ENCODE measurements around the gene TCF7L1. TPM values are rescaled to one million over a fixed set of nuclear protein-coding genes. Genes with fewer than 3 reads are reported as not detected.

The TCF7L1 gene
- total and polyA plus RNA-seq, 2 of the 13 experiments (the other 11 are each of a cell fraction or from before 2014, with no cell fraction given): 0.04 to 0.15 TPM

- TF ChIP-seq, protein P1, sequence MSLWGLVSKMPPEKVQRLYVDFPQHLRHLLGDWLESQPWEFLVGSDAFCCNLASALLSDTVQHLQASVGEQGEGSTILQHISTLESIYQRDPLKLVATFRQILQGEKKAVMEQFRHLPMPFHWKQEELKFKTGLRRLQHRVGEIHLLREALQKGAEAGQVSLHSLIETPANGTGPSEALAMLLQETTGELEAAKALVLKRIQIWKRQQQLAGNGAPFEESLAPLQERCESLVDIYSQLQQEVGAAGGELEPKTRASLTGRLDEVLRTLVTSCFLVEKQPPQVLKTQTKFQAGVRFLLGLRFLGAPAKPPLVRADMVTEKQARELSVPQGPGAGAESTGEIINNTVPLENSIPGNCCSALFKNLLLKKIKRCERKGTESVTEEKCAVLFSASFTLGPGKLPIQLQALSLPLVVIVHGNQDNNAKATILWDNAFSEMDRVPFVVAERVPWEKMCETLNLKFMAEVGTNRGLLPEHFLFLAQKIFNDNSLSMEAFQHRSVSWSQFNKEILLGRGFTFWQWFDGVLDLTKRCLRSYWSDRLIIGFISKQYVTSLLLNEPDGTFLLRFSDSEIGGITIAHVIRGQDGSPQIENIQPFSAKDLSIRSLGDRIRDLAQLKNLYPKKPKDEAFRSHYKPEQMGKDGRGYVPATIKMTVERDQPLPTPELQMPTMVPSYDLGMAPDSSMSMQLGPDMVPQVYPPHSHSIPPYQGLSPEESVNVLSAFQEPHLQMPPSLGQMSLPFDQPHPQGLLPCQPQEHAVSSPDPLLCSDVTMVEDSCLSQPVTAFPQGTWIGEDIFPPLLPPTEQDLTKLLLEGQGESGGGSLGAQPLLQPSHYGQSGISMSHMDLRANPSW (CRISPR knock-in tag; IDR thresholded peaks at IDR 0.05; ENCODE audit: borderline replicate concordance): no peak
- no peak for TF ChIP-seq MAF1 (CRISPR knock-in tag; IDR thresholded peaks at IDR 0.05; ENCODE audit: borderline replicate concordance)
- TF ChIP-seq NCOR1 (IDR thresholded peaks at IDR 0.05; ENCODE audit: borderline replicate concordance, low read length): no peak
- TF ChIP-seq ZNF180 (CRISPR knock-in tag; IDR thresholded peaks at IDR 0.05; ENCODE audit: borderline replicate concordance, low read depth): no peak
- no peak for TF ChIP-seq TAF1 (CRISPR knock-in tag; IDR thresholded peaks at IDR 0.05)
- TF ChIP-seq, protein P2, sequence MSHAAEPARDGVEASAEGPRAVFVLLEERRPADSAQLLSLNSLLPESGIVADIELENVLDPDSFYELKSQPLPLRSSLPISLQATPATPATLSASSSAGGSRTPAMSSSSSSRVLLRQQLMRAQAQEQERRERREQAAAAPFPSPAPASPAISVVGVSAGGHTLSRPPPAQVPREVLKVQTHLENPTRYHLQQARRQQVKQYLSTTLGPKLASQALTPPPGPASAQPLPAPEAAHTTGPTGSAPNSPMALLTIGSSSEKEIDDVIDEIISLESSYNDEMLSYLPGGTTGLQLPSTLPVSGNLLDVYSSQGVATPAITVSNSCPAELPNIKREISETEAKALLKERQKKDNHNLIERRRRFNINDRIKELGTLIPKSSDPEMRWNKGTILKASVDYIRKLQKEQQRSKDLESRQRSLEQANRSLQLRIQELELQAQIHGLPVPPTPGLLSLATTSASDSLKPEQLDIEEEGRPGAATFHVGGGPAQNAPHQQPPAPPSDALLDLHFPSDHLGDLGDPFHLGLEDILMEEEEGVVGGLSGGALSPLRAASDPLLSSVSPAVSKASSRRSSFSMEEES (CRISPR knock-in tag; IDR thresholded peaks at IDR 0.05): no peak
- TF ChIP-seq, protein P3, sequence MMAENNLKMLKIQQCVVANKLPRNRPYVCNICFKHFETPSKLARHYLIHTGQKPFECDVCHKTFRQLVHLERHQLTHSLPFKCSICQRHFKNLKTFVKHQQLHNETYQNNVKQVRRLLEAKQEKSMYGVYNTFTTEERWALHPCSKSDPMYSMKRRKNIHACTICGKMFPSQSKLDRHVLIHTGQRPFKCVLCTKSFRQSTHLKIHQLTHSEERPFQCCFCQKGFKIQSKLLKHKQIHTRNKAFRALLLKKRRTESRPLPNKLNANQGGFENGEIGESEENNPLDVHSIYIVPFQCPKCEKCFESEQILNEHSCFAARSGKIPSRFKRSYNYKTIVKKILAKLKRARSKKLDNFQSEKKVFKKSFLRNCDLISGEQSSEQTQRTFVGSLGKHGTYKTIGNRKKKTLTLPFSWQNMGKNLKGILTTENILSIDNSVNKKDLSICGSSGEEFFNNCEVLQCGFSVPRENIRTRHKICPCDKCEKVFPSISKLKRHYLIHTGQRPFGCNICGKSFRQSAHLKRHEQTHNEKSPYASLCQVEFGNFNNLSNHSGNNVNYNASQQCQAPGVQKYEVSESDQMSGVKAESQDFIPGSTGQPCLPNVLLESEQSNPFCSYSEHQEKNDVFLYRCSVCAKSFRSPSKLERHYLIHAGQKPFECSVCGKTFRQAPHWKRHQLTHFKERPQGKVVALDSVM (CRISPR knock-in tag; IDR thresholded peaks at IDR 0.05): peak; percentile 38; the same call in 1 of the 2 replicates
- TF ChIP-seq, protein P4, sequence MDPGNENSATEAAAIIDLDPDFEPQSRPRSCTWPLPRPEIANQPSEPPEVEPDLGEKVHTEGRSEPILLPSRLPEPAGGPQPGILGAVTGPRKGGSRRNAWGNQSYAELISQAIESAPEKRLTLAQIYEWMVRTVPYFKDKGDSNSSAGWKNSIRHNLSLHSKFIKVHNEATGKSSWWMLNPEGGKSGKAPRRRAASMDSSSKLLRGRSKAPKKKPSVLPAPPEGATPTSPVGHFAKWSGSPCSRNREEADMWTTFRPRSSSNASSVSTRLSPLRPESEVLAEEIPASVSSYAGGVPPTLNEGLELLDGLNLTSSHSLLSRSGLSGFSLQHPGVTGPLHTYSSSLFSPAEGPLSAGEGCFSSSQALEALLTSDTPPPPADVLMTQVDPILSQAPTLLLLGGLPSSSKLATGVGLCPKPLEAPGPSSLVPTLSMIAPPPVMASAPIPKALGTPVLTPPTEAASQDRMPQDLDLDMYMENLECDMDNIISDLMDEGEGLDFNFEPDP (CRISPR knock-in tag; conservative IDR thresholded peaks at IDR 0.05): 0 out of 2 replicates have a peak, but pooled peaks have one; percentile 5
Observed at GRCh38 chr2:85355521-85355920, 222.3 kb downstream of the TCF7L1 start (continued).

All from HepG2 (cell line).